ENCODE data around the gene RTL1.

RTL1 gene

DNA sequence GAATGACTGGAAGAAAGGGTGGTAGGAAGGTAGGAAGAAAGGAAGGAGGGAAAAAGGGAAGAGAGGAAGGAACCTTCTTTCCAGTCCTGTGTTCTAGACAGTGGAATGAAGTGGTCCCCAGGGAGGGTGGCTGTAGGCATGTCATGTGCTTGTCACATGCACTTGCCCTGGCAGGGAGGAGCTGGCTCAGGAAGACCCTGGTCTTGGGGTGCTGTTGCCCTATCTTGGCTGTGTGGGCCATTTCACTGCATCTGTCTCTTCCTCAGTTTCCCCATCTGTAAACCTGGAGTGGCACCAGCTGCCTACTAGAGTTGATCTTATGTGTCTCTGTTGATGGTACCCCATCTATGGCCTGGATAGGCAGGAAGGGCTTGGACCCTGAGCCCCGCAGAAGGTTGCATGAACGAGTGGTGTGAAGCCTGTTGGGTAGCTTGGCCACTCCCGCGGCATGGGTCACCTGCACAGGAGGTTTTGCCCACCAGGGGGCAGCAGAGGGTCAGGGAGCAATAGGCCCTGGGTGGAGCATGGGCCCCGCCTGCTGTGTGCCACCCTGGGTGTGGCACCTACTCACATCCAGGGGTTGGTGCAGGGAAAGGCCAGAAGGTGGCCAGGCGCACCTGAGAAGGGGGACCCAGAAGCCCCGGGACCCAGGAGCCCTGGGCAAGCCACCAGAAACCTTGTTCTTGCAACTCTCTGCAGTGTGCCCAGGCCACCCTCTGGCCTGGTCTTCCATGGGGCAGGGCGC lies 52.5 kb downstream of the RTL1 start:
- no peak overlapping the region for H3K4me3 ChIP-seq (replicated peaks in 1 of 2; ENCODE audit: low read depth in 2 of 2, low read length in 2 of 2)
- TF ChIP-seq, protein P1, sequence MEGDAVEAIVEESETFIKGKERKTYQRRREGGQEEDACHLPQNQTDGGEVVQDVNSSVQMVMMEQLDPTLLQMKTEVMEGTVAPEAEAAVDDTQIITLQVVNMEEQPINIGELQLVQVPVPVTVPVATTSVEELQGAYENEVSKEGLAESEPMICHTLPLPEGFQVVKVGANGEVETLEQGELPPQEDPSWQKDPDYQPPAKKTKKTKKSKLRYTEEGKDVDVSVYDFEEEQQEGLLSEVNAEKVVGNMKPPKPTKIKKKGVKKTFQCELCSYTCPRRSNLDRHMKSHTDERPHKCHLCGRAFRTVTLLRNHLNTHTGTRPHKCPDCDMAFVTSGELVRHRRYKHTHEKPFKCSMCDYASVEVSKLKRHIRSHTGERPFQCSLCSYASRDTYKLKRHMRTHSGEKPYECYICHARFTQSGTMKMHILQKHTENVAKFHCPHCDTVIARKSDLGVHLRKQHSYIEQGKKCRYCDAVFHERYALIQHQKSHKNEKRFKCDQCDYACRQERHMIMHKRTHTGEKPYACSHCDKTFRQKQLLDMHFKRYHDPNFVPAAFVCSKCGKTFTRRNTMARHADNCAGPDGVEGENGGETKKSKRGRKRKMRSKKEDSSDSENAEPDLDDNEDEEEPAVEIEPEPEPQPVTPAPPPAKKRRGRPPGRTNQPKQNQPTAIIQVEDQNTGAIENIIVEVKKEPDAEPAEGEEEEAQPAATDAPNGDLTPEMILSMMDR (IDR thresholded peaks at IDR 0.05; ENCODE audit: low read depth, low read length) = peak; percentile 49
- DNase-seq (ENCODE audit: low read depth in 2 of 2) = peak in 1 of 2 donors; percentile 19

DNA sequence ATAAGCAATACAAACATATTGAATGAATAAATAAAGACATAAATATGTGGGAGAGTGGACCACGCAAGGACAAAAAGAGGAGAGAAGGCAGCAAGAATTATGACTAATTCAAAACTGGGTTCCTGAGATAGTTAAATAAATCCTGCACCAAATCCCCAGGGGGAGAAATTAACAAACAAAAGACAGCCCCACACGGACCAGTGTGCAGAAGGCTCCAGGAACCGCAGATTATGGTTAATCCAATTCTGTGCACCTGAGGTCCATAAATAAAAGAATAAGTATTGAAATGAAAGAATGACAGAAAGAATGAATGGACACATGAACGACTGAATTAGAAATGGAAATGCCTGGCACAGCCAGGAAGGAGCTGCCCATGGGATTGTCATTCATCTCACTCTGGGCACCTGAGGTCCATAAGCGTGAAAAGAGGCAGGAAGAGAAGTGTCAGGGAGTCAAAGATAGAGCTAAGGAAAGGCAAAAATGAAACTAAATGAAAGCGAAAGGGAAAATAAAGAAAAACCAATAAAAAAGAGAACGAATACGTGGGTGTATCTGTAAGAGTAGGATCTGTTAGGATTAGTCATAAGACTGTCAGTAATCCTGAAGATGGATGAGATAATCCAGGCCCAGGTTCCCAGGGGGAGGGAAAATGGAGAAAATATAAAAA lies 54.3 kb downstream of the RTL1 start:
- TF ChIP-seq, protein P1 (IDR thresholded peaks at IDR 0.05; ENCODE audit: low read depth, low read length) = no peak
- DNase-seq (ENCODE audit: low read depth in 2 of 2) = no peak
- H3K4me3 ChIP-seq (replicated peaks in 1 of 2; ENCODE audit: low read depth in 2 of 2, low read length in 2 of 2) = no peak overlapping the region

DNA sequence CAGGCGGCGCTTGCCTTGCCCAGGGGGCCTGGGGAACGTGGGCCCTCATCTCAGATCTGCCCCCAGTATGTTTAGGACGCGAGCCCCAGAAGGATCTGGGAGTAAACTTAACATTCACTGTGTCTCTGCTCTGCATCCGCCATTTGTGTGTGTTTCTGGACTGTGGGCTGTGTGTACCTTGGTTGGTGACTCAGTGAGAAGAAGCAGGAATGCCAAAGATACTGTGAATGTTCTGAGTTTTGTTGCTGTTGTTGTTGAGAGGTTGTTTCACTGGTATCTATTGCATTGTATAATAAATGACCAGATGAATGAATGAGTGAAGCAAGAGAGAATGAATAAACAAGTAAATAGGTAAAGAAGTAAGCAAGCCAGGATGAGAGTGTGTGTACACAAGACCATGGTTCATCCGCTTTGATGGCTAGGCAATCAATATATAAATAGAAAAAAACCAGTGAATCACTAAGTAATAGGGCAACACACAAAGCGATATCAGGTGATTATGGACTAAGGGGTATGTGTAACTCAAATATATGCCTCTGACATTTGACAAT lies 57.1 kb downstream of the RTL1 start:
- no peak for DNase-seq (ENCODE audit: low read depth in 2 of 2)
- H3K4me3 ChIP-seq (replicated peaks in 1 of 2; ENCODE audit: low read depth in 2 of 2, low read length in 2 of 2) = no peak overlapping the region

DNA sequence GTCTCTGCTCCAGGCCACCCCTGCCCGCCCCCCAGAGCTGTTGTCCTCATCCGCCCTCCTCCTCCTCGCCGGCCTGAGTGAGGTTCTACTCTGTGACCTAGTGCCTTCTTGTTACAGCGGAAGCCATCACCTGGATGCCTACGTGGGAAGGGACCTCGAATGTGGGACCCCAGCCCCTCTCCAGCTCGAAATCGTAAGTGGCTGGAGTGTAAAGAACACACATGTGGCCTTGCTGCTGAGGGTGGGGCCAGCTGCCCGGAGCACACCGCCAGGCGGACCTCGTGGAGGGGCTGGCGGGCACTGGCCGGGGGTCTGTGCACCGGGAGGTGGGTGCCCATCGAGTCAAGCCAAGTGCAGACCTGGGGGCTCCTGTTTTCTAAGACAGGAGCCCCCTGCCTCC lies 58.2 kb downstream of the RTL1 start:
- no peak overlapping the region for H3K4me3 ChIP-seq (replicated peaks in 1 of 2; ENCODE audit: low read depth in 2 of 2, low read length in 2 of 2)
- no peak for DNase-seq (ENCODE audit: low read depth in 2 of 2)
- TF ChIP-seq, protein P1 (IDR thresholded peaks at IDR 0.05; ENCODE audit: low read depth, low read length) = no peak

More for the DNA sequence above, 57.1 kb downstream of the RTL1 start:
- TF ChIP-seq, protein P1 (IDR thresholded peaks at IDR 0.05; ENCODE audit: low read depth, low read length) = no peak

DNA sequence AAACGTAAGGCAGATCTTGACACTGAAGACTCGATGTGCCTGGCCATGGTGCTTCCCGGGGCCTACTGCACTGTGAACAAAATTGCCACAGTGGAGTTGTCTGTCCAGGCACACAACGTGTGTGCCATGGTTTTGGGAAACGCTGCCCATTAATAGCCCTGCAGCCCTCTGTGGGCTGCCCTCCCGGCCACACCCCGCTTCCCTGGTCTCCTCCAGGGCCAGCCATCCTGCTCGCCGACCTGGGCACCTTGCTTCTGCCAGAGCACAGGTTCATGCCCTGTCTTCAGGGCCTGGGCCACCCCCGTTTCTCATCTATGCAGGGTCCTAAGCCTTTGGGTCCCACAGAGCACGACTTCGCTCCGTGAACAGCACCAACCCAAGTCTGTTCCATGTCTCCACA lies 58.7 kb downstream of the RTL1 start:
- H3K4me3 ChIP-seq (replicated peaks in 1 of 2; ENCODE audit: low read depth in 2 of 2, low read length in 2 of 2) = no peak overlapping the region
- TF ChIP-seq, protein P1 (IDR thresholded peaks at IDR 0.05; ENCODE audit: low read depth, low read length) = no peak
- DNase-seq (ENCODE audit: low read depth in 2 of 2) = no peak

DNA sequence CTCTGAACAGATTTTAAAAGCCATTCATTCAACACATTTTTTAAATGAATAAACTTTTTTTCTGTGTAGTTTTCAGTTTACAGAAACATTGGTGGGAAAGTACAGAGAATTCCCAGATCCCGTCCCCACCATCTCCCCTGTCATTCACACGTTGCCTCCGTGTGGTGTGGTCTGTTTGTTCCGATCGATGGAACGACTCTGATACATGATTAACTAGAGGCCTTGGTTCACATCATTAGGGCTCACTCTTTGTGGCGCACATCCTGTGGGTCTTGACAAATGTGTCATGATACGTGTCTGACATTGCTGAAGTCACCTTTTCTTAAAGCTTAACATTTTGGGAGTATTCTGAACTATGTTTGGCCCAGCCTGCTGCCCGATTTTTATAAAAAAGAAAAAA lies 59.1 kb downstream of the RTL1 start:
- TF ChIP-seq, protein P1 (IDR thresholded peaks at IDR 0.05; ENCODE audit: low read depth, low read length) = no peak
- H3K4me3 ChIP-seq (replicated peaks in 1 of 2; ENCODE audit: low read depth in 2 of 2, low read length in 2 of 2) = no peak overlapping the region
- DNase-seq (ENCODE audit: low read depth in 2 of 2) = no peak

All from cardiac fibroblast (primary cell).